HepG2 (cell line): ENCODE data around the gene LEPROT.

Source experiments
- CREB1 ChIP-seq, 2 experiments: fragments of 450-650 bp in 1 of 2; IDR thresholded peaks; 2 replicates each; pipeline ENCODE4 v1.6.1; 2016 to 2017; ENCODE audit warnings: control low read depth in 1 of 2, mild to moderate bottlenecking in 1 of 2, missing compliant biosample characterization in 1 of 2, missing genetic modification characterization in 1 of 2
- EP300 ChIP-seq, 3 experiments: sonication (generic) in 1 of 3; formaldehyde crosslinking in 1 of 3; IDR thresholded peaks; 2 replicates each; pipeline versions ENCODE4 v1.5.1 to v1.6.1; 2011 to 2020; ENCODE audit warnings: low read depth in 2 of 3, low read length in 2 of 3, borderline replicate concordance in 1 of 3, improper control_type of control experiment in 1 of 3, mild to moderate bottlenecking in 1 of 3, missing genetic modification reagents in 1 of 3, moderate library complexity in 1 of 3
- NFYB ChIP-seq: sonication (generic); formaldehyde crosslinking; IDR thresholded peaks from 2 replicates; pipeline ENCODE4 v1.4.0; 2020; ENCODE audit warnings: missing genetic modification reagents
- POLR2A ChIP-seq, 2 experiments: IDR thresholded peaks; 2 replicates each; pipeline ENCODE4 v1.6.1; 2011; ENCODE audit warnings: low read depth in 2 of 2, low read length in 2 of 2, mild to moderate bottlenecking in 1 of 2, moderate library complexity in 1 of 2; ENCODE audit not compliant: insufficient read depth in 1 of 2
- TF ChIP-seq, protein P1 (sequence below), 2 experiments: sonication (generic) in 1 of 2; formaldehyde crosslinking in 1 of 2; IDR thresholded peaks; 2 replicates each; pipeline versions ENCODE4 v1.4.0 to v1.6.1; 2016 to 2020; ENCODE audit warnings: borderline replicate concordance in 1 of 2, low read depth in 1 of 2, mild to moderate bottlenecking in 1 of 2, missing genetic modification reagents in 1 of 2
- TF ChIP-seq, protein P2 (sequence below), 2 experiments: IDR thresholded peaks; 2 replicates each; pipeline ENCODE4 v1.6.1; 2011 to 2012; ENCODE audit warnings: low read length in 2 of 2, borderline replicate concordance in 1 of 2, low read depth in 1 of 2, mild to moderate bottlenecking in 1 of 2, moderate library complexity in 1 of 2
- TF ChIP-seq, protein P3 (sequence below): sonication (generic); formaldehyde crosslinking; IDR thresholded peaks from 2 replicates; pipeline ENCODE4 v1.4.0; 2020; ENCODE audit warnings: mild to moderate bottlenecking, low read depth, missing genetic modification reagents

DNA sequence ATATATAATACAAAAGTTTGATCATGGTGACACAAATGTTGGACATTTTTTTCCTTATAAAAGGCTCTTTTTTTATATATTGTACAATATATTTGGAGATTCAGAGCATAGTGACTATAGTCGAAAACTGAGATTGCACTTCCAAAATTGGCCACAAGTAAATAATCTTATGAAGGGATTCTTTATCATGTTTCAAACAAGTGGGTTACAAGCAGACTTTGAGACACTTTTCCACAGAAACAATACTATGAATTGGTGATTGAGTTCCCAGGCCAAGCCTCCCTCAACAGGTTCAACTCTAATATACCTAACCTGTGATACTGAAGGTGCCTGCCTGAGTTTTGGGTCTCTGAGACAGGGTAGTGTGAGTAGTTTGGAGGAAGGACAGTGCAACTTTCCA, 13.8 kb downstream of the LEPROT start:
- TF ChIP-seq CREB1 (IDR thresholded peaks at IDR 0.05) (no peak), CREB1 (CRISPR knock-in tag; IDR thresholded peaks at IDR 0.05) (no peak), POLR2A (IDR thresholded peaks at IDR 0.05; ENCODE audit: insufficient read depth in 1 of 2, low read depth in 2 of 2, low read length in 2 of 2) (no peak), EP300 (IDR thresholded peaks at IDR 0.05; ENCODE audit: low read depth in 2 of 2, low read length in 2 of 2) (no peak), EP300 (CRISPR knock-in tag; IDR thresholded peaks at IDR 0.05; ENCODE audit: borderline replicate concordance) (no peak), NFYB (CRISPR knock-in tag) (no peak)
- TF ChIP-seq, protein P1, sequence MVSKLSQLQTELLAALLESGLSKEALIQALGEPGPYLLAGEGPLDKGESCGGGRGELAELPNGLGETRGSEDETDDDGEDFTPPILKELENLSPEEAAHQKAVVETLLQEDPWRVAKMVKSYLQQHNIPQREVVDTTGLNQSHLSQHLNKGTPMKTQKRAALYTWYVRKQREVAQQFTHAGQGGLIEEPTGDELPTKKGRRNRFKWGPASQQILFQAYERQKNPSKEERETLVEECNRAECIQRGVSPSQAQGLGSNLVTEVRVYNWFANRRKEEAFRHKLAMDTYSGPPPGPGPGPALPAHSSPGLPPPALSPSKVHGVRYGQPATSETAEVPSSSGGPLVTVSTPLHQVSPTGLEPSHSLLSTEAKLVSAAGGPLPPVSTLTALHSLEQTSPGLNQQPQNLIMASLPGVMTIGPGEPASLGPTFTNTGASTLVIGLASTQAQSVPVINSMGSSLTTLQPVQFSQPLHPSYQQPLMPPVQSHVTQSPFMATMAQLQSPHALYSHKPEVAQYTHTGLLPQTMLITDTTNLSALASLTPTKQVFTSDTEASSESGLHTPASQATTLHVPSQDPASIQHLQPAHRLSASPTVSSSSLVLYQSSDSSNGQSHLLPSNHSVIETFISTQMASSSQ (IDR thresholded peaks at IDR 0.05; ENCODE audit: low read depth) = no peak
- TF ChIP-seq, protein P1 (CRISPR knock-in tag; IDR thresholded peaks at IDR 0.05; ENCODE audit: borderline replicate concordance) = no peak
- TF ChIP-seq, protein P2, sequence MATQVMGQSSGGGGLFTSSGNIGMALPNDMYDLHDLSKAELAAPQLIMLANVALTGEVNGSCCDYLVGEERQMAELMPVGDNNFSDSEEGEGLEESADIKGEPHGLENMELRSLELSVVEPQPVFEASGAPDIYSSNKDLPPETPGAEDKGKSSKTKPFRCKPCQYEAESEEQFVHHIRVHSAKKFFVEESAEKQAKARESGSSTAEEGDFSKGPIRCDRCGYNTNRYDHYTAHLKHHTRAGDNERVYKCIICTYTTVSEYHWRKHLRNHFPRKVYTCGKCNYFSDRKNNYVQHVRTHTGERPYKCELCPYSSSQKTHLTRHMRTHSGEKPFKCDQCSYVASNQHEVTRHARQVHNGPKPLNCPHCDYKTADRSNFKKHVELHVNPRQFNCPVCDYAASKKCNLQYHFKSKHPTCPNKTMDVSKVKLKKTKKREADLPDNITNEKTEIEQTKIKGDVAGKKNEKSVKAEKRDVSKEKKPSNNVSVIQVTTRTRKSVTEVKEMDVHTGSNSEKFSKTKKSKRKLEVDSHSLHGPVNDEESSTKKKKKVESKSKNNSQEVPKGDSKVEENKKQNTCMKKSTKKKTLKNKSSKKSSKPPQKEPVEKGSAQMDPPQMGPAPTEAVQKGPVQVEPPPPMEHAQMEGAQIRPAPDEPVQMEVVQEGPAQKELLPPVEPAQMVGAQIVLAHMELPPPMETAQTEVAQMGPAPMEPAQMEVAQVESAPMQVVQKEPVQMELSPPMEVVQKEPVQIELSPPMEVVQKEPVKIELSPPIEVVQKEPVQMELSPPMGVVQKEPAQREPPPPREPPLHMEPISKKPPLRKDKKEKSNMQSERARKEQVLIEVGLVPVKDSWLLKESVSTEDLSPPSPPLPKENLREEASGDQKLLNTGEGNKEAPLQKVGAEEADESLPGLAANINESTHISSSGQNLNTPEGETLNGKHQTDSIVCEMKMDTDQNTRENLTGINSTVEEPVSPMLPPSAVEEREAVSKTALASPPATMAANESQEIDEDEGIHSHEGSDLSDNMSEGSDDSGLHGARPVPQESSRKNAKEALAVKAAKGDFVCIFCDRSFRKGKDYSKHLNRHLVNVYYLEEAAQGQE (IDR thresholded peaks at IDR 0.05; ENCODE audit: borderline replicate concordance in 1 of 2, low read depth in 1 of 2, low read length in 2 of 2) = no peak
- TF ChIP-seq, protein P3, sequence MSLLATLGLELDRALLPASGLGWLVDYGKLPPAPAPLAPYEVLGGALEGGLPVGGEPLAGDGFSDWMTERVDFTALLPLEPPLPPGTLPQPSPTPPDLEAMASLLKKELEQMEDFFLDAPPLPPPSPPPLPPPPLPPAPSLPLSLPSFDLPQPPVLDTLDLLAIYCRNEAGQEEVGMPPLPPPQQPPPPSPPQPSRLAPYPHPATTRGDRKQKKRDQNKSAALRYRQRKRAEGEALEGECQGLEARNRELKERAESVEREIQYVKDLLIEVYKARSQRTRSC (CRISPR knock-in tag) = no peak
